SW 1271 (cell line): Measurements from ENCODE around the gene PALLD.
"Not testable (repeated sequence)": the region's sequence is repeated elsewhere in the genome, so short reads cannot be mapped to it uniquely, and the experiment has no call there.

Source experiments
- DNase-seq, 2 experiments: peaks; one replicate each; lab custom pipeline; 2025; lab: John Stamatoyannopoulos, UW

PALLD gene

GRCh38 chr4:168707205-168707604, 210.4 kb downstream of the PALLD start:
- no peak for DNase-seq

GRCh38 chr4:168708108-168708507, 211.3 kb downstream of the PALLD start:
- no peak for DNase-seq

GRCh38 chr4:168710353-168710946, 213.6 kb downstream of the PALLD start:
- peak in 1 of 2 experiments; percentile 4 for DNase-seq

GRCh38 chr4:168711197-168712140, 214.6 kb downstream of the PALLD start:
- no peak for DNase-seq

- DNase-seq, result no peak
Observed at GRCh38 chr4:168712316-168712890, 215.6 kb downstream of the PALLD start.

- DNase-seq, result no peak
Observed at GRCh38 chr4:168713253-168713652, 216.4 kb downstream of the PALLD start.

- DNase-seq, result no peak
Observed at GRCh38 chr4:168715896-168716295, 219.0 kb downstream of the PALLD start.

- no peak for DNase-seq
Observed at GRCh38 chr4:168716406-168717129, 219.7 kb downstream of the PALLD start.

GRCh38 chr4:168717847-168718246, 221.0 kb downstream of the PALLD start:
- DNase-seq, result no peak

GRCh38 chr4:168719725-168720124, 222.9 kb downstream of the PALLD start:
- DNase-seq, result no peak

GRCh38 chr4:168720396-168720900, 223.6 kb downstream of the PALLD start:
- no peak for DNase-seq

- no peak for DNase-seq
Observed at GRCh38 chr4:168722391-168722790, 225.5 kb downstream of the PALLD start.

- DNase-seq, result no peak
Observed at GRCh38 chr4:168723020-168723419, 226.2 kb downstream of the PALLD start.

GRCh38 chr4:168723569-168723968, 226.7 kb downstream of the PALLD start:
- DNase-seq, result no peak

- no peak for DNase-seq
Observed at GRCh38 chr4:168724243-168724642, 227.4 kb downstream of the PALLD start.

- no peak for DNase-seq
Observed at GRCh38 chr4:168724686-168725411, 228.0 kb downstream of the PALLD start.

GRCh38 chr4:168725930-168726329, 229.1 kb downstream of the PALLD start:
- DNase-seq, result no peak

GRCh38 chr4:168727181-168727580, 230.3 kb downstream of the PALLD start:
- not testable (repeated sequence) for DNase-seq

- no peak for DNase-seq
Observed at GRCh38 chr4:168731006-168731636, 234.3 kb downstream of the PALLD start.

- DNase-seq, result no peak
Observed at GRCh38 chr4:168731706-168732414, 235.0 kb downstream of the PALLD start.
